Caco-2 (cell line): ENCODE data around the gene ZNF592. TPM values are rescaled to one million over a fixed set of nuclear protein-coding genes. Genes with fewer than 3 reads are reported as not detected.

ENCODE experiments used
- BruUV-seq: library from RNA; stranded (reverse); fragments of 400-500 nt; replicated peaks from 2 replicates; lab custom pipeline; 2021; lab: Mats Ljungman, UMichigan
- CTCF ChIA-PET: fragments of 300-600 bp; sonication (Branson Sonifier 250); formaldehyde crosslinking; loops from one replicate; lab custom pipeline; 2022; ENCODE audit warnings: antibody characterized with exemption; lab: Charles Lee
- POLR2A ChIA-PET: fragments of 300-600 bp; sonication (Branson Sonifier 250); formaldehyde crosslinking; loops from one replicate; lab custom pipeline; 2022; ENCODE audit warnings: antibody characterized with exemption; lab: Charles Lee
- DNase-seq, 2 experiments: peaks; one replicate each; pipeline versions ENCODE4 v3.0.0 to v3.0.0-alpha.2; 2020 to 2022
- H3K27me3 ChIP-seq: replicated peaks from 2 replicates; pipeline ENCODE4 v1.6.0; 2011; ENCODE audit warnings: low read length; ENCODE audit not compliant: control insufficient read depth, insufficient read depth
- H3K36me3 ChIP-seq: 2 replicates; pipeline ENCODE4 v1.5.1; 2011; ENCODE audit warnings: low read length; ENCODE audit not compliant: control insufficient read depth, insufficient read depth
- H3K4me1 ChIP-seq: fragments of 250-450 bp; sonication (Bioruptor Pico); 2 replicates; pipeline ENCODE4 v1.5.1; 2020; ENCODE audit warnings: mild to moderate bottlenecking
- H3K4me3 ChIP-seq: 2 replicates; pipeline ENCODE4 v1.5.1; 2011; ENCODE audit warnings: low read depth, mild to moderate bottlenecking, control low read depth, low read length
- H3K9me3 ChIP-seq: fragments of 250-450 bp; sonication (Bioruptor Pico); 2 replicates; pipeline ENCODE4 v1.5.1; 2020; ENCODE audit warnings: mild to moderate bottlenecking, moderate library complexity
- H3K27ac Mint-ChIP-seq: one replicate; pipeline ENCODE4 v1.8.0; 2022; ENCODE audit warnings: mixed read lengths; ENCODE audit not compliant: unreplicated experiment
- H3K27me3 Mint-ChIP-seq: one replicate; pipeline ENCODE4 v1.8.0; 2022; ENCODE audit warnings: mixed read lengths; ENCODE audit not compliant: insufficient read depth, unreplicated experiment
- H3K36me3 Mint-ChIP-seq: one replicate; pipeline ENCODE4 v1.8.0; 2022; ENCODE audit warnings: mild to moderate bottlenecking, mixed read lengths; ENCODE audit not compliant: insufficient read depth, unreplicated experiment
- H3K4me1 Mint-ChIP-seq: one replicate; pipeline ENCODE4 v1.8.0; 2022; ENCODE audit warnings: low read depth, mixed read lengths; ENCODE audit not compliant: unreplicated experiment
- H3K4me3 Mint-ChIP-seq: one replicate; pipeline ENCODE4 v1.8.0; 2022; ENCODE audit warnings: mild to moderate bottlenecking, moderate library complexity, mixed read lengths; ENCODE audit not compliant: unreplicated experiment
- H3K9me3 Mint-ChIP-seq: one replicate; pipeline ENCODE4 v1.8.0; 2022; ENCODE audit warnings: mixed read lengths; ENCODE audit not compliant: unreplicated experiment
- intact Hi-C: fragments of 100-400 bp; cut with micrococcal nuclease; formaldehyde crosslinking; loops from one replicate; pipeline ENCODE4 v1.10.0; 2022; ENCODE audit not compliant: unreplicated experiment
- total RNA-seq: library from RNA; stranded (reverse); gene quantifications from 2 replicates; pipeline ENCODE4 v1.2.3, GENCODE V29; 2022
- TF ChIP-seq, protein P1 (sequence below), 2 experiments: fragments of 200-600 bp in 1 of 2; IDR thresholded peaks; 1 replicate in 1 of 2; 2 replicates in 1 of 2; pipeline versions ENCODE4 v1.5.1 to v1.8.0; 2011 to 2022; ENCODE audit warnings: antibody characterized with exemption in 1 of 2, control low read depth in 1 of 2, inconsistent platforms in 1 of 2, low read depth in 1 of 2, low read length in 1 of 2, mild to moderate bottlenecking in 1 of 2, moderate library complexity in 1 of 2; ENCODE audit not compliant: insufficient read depth in 1 of 2, severe bottlenecking in 1 of 2, unreplicated experiment in 1 of 2

The ZNF592 gene
- total RNA-seq, 1 experiment from 2014 or later, result 30.6 TPM

DNA sequence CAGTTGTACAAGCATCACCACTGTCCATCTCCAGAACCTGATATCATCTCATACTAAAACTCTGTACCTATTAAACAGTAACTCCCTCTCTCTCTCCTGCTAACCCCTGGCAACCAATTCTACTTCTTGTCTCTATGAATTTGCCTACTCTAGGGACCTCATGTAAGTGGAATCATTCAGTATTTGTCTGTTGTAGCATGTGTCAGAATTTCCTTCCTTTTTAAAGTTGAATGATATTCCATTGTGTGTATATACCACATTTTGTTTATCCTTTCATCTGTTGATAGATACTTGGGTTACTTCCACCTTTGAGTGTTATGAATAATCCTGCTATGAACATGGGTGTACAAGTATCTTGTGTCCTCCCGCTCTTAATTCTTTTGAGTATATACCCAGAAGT, 16.6 kb downstream of the ZNF592 start:
- Mint-ChIP-seq H3K4me3 (no peak overlapping the region), H3K36me3 (peaks cover 21% of the 10 kb centered on the region), H3K27ac (no peak overlapping the region), H3K9me3 (no peaks in the 10 kb centered on the region), H3K4me1 (peaks cover 8% of the 10 kb centered on the region), H3K27me3 (no peaks in the 10 kb centered on the region)
- DNase-seq, result no peak
- Histone ChIP-seq H3K4me3 (no peak overlapping the region), H3K9me3 (no peaks in the 10 kb centered on the region), H3K36me3 (peaks cover 3% of the 10 kb centered on the region; the same call in 1 of the 2 replicates), H3K27me3 (no peaks in the 10 kb centered on the region), H3K4me1 (peaks cover 16% of the 10 kb centered on the region; the same call in 1 of the 2 replicates)
- intact Hi-C loops, result no loop called here
- ChIA-PET POLR2A (no interaction called here), CTCF (no interaction called here)
- TF ChIP-seq, protein P1, sequence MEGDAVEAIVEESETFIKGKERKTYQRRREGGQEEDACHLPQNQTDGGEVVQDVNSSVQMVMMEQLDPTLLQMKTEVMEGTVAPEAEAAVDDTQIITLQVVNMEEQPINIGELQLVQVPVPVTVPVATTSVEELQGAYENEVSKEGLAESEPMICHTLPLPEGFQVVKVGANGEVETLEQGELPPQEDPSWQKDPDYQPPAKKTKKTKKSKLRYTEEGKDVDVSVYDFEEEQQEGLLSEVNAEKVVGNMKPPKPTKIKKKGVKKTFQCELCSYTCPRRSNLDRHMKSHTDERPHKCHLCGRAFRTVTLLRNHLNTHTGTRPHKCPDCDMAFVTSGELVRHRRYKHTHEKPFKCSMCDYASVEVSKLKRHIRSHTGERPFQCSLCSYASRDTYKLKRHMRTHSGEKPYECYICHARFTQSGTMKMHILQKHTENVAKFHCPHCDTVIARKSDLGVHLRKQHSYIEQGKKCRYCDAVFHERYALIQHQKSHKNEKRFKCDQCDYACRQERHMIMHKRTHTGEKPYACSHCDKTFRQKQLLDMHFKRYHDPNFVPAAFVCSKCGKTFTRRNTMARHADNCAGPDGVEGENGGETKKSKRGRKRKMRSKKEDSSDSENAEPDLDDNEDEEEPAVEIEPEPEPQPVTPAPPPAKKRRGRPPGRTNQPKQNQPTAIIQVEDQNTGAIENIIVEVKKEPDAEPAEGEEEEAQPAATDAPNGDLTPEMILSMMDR (IDR thresholded peaks at IDR 0.05; ENCODE audit: insufficient read depth in 1 of 2, low read depth in 1 of 2, low read length in 1 of 2, severe bottlenecking in 1 of 2, unreplicated experiment in 1 of 2), result no peak
- no TSS peak for BruUV-seq

DNA sequence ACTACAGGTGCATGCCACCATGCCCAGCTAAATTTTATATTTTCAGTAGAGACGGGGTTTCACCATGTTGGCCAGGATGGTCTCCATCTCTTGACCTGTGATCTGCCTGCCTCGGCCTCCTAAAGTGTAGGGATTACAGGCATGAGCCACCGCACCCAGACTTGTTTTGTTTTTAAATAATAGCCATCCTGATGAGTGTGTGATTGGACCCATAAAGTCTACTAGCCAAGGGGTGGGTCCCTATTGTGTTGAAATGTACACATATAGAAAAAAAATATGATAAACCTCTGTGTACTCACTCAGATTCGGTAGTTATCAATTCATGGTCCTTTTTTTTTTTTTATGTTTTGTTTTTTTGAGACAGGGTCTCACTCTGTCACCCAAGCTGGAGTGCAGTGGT, 17.3 kb downstream of the ZNF592 start:
- no peaks in the 10 kb centered on the region for H3K27me3 Mint-ChIP-seq
- no TSS peak for BruUV-seq
- H3K9me3 Mint-ChIP-seq, result no peaks in the 10 kb centered on the region
- POLR2A ChIA-PET, result no interaction called here
- Histone ChIP-seq H3K4me1 (peaks cover 16% of the 10 kb centered on the region; the same call in 1 of the 2 replicates), H3K27me3 (no peaks in the 10 kb centered on the region), H3K4me3 (no peak overlapping the region), H3K9me3 (no peaks in the 10 kb centered on the region), H3K36me3 (peaks cover 3% of the 10 kb centered on the region; the same call in 1 of the 2 replicates)
- DNase-seq, result no peak
- intact Hi-C loops, result no loop called here
- no peak overlapping the region for H3K4me3 Mint-ChIP-seq
- no peak overlapping the region for H3K27ac Mint-ChIP-seq
- H3K36me3 Mint-ChIP-seq, result peaks cover 23% of the 10 kb centered on the region
- TF ChIP-seq, protein P1 (IDR thresholded peaks at IDR 0.05; ENCODE audit: insufficient read depth in 1 of 2, low read depth in 1 of 2, low read length in 1 of 2, severe bottlenecking in 1 of 2, unreplicated experiment in 1 of 2), result no peak
- H3K4me1 Mint-ChIP-seq, result peaks cover 8% of the 10 kb centered on the region
- CTCF ChIA-PET, result no interaction called here

DNA sequence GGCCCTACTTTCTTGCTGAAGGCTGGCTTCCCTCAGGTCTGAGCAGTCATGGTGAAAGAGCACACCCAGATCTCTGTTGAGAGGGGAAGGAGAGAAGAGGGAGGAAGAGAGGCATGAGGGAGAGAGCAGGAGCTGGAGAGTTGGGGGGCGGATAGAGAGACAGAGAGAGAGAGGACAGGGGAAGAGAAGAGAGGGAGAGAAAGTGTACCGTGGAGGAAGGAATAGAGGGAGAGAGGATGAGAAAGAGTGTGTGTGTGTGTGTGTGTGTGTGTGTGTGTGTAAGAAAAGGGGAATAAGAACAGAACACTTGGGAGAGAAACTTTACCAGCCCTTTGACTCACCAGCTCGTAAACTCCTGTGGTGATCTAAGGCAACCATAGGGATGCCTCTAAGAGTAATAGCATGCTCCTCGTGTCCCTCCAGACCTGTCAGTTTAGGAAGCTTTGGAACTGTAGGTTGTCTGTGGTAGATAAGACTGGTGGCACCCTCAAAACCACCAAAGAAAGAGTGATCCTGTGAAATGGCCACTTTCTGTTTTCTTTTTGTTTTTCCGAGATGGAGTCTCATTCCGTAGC, 18.2 kb downstream of the ZNF592 start:
- Mint-ChIP-seq H3K36me3 (peaks cover 31% of the 10 kb centered on the region), H3K27ac (no peak overlapping the region), H3K27me3 (no peaks in the 10 kb centered on the region), H3K9me3 (no peaks in the 10 kb centered on the region), H3K4me1 (peaks cover 8% of the 10 kb centered on the region), H3K4me3 (no peak overlapping the region)
- TF ChIP-seq, protein P1 (IDR thresholded peaks at IDR 0.05; ENCODE audit: insufficient read depth in 1 of 2, low read depth in 1 of 2, low read length in 1 of 2, severe bottlenecking in 1 of 2, unreplicated experiment in 1 of 2), result no peak
- DNase-seq, result no peak
- CTCF ChIA-PET, result no interaction called here
- intact Hi-C loops, result no loop called here
- H3K9me3 ChIP-seq, result no peaks in the 10 kb centered on the region
- no peaks in the 10 kb centered on the region for H3K27me3 ChIP-seq
- peaks cover 16% of the 10 kb centered on the region; the same call in 1 of the 2 replicates for H3K4me1 ChIP-seq
- peaks cover 3% of the 10 kb centered on the region; the same call in 1 of the 2 replicates for H3K36me3 ChIP-seq
- POLR2A ChIA-PET, result interaction anchor here (0.6 kb wide), 1 partner anchor 112 kb away, joined by 3 read pairs; no protein-coding TSS in a partner anchor
- H3K4me3 ChIP-seq, result no peak overlapping the region
- no TSS peak for BruUV-seq
